ENCODE results near the gene NOXO1. TPM values are rescaled to one million over a fixed set of nuclear protein-coding genes. Genes with fewer than 3 reads are reported as not detected.

NOXO1 gene
- total RNA-seq, 1 donor from 2014 or later: 0.63 TPM

- H3K4me3 Mint-ChIP-seq: no peak overlapping the region
- no peaks in the 10 kb centered on the region for H3K36me3 Mint-ChIP-seq
- no peak for TF ChIP-seq CTCF (conservative IDR thresholded peaks at IDR 0.05)
- no peak overlapping the region for H3K27ac Mint-ChIP-seq
- peaks cover 30% of the 10 kb centered on the region for H3K27me3 Mint-ChIP-seq
- H3K9me3 Mint-ChIP-seq: no peaks in the 10 kb centered on the region
- DNase-seq (ENCODE audit: extremely low spot score, unreplicated experiment): no peak
- H3K4me1 Mint-ChIP-seq (ENCODE audit: unreplicated experiment): peaks cover 5% of the 10 kb centered on the region
Measured at GRCh38 chr16:1976951-1977874, 4.1 kb downstream of the NOXO1 start.

GRCh38 chr16:1976216-1976520, 5.1 kb downstream of the NOXO1 start:
- Mint-ChIP-seq H3K4me1 (ENCODE audit: unreplicated experiment) (peaks cover 13% of the 10 kb centered on the region), H3K27me3 (peaks cover 19% of the 10 kb centered on the region), H3K27ac (no peak overlapping the region), H3K4me3 (no peak overlapping the region), H3K36me3 (no peaks in the 10 kb centered on the region), H3K9me3 (no peaks in the 10 kb centered on the region)
- DNase-seq (ENCODE audit: extremely low spot score, unreplicated experiment): no peak
- TF ChIP-seq CTCF (conservative IDR thresholded peaks at IDR 0.05): no peak

DNA sequence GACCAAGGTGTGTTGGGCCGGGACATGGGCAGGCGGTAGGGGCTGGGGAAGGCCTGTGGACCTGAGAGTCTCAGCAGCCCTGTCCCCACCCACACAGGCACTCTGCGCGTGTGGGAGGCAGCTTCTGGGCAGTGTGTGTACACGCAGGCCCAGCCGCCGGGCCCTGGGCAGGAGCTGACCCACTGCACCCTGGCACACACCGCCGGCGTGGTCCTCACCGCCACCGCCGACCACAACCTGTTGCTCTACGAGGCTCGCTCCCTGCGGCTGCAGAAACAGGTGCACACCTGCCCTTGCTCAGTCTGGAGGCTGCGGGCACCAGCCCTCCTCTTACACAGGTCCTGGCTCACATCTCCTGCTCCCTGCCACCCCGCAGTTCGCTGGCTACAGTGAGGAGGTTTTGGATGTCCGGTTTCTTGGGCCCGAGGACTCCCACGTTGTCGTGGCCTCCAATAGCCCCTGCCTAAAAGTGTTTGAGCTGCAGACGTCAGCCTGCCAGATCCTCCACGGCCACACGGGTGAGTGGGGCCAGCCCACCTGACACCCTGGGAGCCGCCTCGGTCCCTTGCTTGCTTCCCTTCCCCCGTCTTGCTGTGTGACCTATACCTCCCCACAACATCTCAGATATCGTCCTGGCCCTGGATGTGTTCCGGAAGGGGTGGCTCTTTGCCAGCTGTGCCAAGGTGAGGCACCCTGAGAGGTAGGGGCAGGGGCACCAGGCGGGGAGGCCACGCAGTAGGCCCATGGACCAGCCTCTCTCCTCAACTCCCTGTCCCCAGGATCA, 5.6 kb downstream of the NOXO1 start:
- Mint-ChIP-seq H3K9me3 (no peaks in the 10 kb centered on the region), H3K4me3 (no peak overlapping the region), H3K36me3 (no peaks in the 10 kb centered on the region), H3K4me1 (ENCODE audit: unreplicated experiment) (peaks cover 16% of the 10 kb centered on the region), H3K27me3 (peaks cover 14% of the 10 kb centered on the region), H3K27ac (no peak overlapping the region)
- no peak for TF ChIP-seq CTCF (conservative IDR thresholded peaks at IDR 0.05)
- DNase-seq (ENCODE audit: extremely low spot score, unreplicated experiment): no peak

GRCh38 chr16:1974157-1975070, 6.9 kb downstream of the NOXO1 start:
- Mint-ChIP-seq H3K27ac (no peak overlapping the region), H3K36me3 (no peaks in the 10 kb centered on the region), H3K27me3 (peaks cover 2% of the 10 kb centered on the region), H3K4me1 (ENCODE audit: unreplicated experiment) (peaks cover 16% of the 10 kb centered on the region), H3K4me3 (no peak overlapping the region), H3K9me3 (no peaks in the 10 kb centered on the region)
- DNase-seq (ENCODE audit: extremely low spot score, unreplicated experiment): no peak
- no peak for TF ChIP-seq CTCF (conservative IDR thresholded peaks at IDR 0.05)

- no peaks in the 10 kb centered on the region for H3K9me3 Mint-ChIP-seq
- no peak for DNase-seq (ENCODE audit: extremely low spot score, unreplicated experiment)
- no peak for TF ChIP-seq CTCF (conservative IDR thresholded peaks at IDR 0.05)
Measured at GRCh38 chr16:1973461-1974156, 7.7 kb downstream of the NOXO1 start.

More at GRCh38 chr16:1973461-1974156, 7.7 kb downstream of the NOXO1 start:
- Mint-ChIP-seq H3K27ac (no peak overlapping the region), H3K4me1 (ENCODE audit: unreplicated experiment) (peaks cover 16% of the 10 kb centered on the region), H3K36me3 (no peaks in the 10 kb centered on the region), H3K27me3 (no peaks in the 10 kb centered on the region), H3K4me3 (no peak overlapping the region)
